Endometrial microvascular endothelial cells (primary cell): ENCODE results near the gene AP3D1. TPM values are rescaled to one million over a fixed set of nuclear protein-coding genes. Genes with fewer than 3 reads are reported as not detected.

Experiments used
- in situ Hi-C: cut with HindIII; loops from 2 replicates; pipeline ENCODE4 v1.10.0; 2017; ENCODE audit warnings: low sequenced_read_pairs, low pct_unique_long_range_greater_than_20kb; ENCODE audit errors: inconsistent ontology term
- total RNA-seq: library from RNA; depleted of rRNA; stranded (reverse); fragments of >200 nt; gene quantifications from one replicate; pipeline ENCODE4 v1.2.3, GENCODE V29; 2015; ENCODE audit errors: inconsistent ontology term

AP3D1 gene
- total RNA-seq, 1 donor from 2014 or later: 103 TPM

DNA sequence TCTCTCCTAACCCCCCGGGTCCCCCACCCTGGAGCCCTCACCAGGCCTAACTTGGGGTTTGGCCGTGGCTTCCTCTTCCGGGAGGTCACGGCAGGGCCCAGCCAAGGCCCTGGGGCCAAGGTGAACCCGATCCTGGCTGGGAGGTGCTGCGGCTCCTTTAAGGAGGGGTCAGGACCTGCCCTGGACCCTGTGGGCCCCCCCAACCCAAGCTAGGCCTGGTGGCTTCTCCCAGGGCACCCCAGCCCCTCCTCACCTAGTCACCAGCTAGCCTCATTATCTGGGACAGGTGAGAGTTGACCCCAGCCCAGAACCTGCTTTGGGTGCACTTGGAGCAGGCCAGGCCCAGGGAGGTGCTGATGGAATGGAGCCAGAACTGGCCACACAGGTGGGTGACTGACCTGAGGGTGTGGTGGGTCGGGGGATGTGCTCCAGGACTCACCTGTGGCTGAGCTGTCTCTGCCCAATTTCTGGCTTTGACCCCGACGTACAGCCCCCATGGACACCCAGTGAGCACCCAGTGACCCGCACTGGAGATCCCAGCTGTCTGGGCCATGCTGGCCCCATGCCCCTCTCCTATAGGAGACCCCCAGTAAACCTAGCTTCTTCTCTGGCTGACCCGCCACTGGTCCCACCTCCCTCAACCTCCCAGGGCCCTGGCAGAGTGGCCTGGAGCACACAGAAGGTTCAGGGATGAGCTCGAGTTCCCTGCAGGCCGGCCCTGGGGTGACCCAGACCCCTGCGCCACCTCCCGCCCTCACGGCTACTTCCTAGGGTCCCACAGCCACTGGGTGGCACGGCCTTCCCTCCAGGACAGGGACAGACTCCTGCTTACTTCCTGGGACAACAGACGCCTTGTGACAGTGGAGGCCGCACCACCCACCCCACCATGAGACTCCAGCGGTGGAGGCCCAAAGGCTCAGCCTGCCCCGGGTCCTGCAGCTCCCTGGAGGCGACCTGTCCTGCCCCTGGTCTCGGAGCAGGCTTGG is 93.6 kb downstream of the AP3D1 start:
- in situ Hi-C loops: no loop called here

DNA sequence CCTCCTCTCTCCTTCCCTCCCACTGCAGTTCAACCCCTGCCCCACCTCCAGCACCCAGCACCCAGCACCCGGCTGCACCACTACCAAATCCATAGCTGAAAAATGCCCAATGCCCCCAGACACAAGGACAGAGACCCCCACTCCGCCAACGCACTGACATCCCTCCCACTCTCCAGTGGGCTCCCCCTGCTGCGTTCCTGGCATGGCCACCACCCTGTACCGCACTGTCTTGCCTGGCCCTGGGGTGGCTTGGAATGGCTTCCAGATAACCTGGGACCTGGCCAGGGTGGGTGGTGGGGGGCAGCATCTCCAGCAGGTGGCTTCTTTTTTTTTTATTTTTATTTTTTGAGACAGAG is 94.6 kb downstream of the AP3D1 start:
- in situ Hi-C loops: no loop called here

DNA sequence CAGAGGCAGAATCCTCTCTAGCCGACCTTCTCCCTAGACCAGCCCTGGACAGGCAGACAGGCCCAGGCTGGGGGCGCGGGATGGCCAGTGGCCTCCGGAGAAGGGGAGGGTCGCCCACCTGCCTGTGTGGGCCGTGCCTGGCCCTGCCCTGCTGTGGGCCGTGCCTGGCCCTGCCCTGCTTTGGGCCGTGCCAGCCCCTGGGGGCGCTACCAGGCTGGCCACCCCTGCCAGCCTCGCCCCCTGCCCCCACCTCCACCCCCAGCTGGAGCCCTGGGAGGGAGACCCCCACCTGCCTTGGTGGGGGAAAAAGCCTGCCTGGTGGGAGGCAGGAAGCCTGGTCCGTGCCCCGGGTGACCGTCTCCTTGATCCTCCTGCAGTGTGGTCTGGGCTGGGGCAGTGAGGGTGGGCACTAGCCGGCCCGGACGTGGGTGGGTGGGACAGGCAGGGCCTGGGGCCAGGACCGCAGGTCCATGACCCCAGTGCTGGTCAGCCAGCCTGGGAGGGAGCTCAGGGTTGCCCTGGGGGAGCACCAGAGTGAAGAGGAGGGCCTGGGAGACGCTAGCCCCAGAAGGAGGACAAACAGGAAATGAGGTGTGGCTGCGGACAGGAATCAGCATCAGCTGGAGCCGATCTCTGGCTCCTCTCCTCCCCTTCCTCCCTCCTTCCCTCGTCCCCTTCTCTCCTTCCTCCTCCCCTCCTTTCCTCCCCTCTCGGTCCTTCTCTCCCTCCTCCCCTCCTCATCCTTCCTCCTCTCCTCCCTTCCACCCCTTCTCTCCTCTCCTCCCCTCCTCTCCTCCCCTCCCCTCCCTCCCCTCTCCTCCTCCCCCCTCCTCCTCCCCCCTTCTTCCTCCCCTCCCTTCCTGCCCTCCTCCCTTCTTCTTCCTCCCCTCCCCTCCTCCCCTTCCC is 95.2 kb downstream of the AP3D1 start:
- in situ Hi-C loops: no loop called here

DNA sequence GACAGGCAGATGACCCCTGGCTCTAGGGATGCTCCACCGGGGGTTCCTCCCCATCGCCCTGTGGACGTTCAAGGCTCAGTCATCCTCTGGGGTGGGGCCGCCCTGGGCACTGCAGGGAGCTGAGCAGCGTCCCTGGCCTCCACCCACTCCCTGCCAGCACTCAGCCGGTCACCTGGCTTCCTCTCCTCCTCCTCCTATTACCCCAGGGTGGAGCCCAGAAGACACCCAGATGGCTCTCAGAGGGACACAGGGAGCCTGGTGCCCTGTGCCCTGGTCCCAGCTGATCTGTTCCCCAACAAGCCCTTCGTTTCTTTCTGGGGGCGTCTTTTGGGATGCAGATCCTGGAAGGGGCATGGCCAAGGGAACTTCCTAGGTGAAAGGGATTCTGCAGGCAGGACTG is 96.6 kb downstream of the AP3D1 start:
- in situ Hi-C loops: no loop called here

DNA sequence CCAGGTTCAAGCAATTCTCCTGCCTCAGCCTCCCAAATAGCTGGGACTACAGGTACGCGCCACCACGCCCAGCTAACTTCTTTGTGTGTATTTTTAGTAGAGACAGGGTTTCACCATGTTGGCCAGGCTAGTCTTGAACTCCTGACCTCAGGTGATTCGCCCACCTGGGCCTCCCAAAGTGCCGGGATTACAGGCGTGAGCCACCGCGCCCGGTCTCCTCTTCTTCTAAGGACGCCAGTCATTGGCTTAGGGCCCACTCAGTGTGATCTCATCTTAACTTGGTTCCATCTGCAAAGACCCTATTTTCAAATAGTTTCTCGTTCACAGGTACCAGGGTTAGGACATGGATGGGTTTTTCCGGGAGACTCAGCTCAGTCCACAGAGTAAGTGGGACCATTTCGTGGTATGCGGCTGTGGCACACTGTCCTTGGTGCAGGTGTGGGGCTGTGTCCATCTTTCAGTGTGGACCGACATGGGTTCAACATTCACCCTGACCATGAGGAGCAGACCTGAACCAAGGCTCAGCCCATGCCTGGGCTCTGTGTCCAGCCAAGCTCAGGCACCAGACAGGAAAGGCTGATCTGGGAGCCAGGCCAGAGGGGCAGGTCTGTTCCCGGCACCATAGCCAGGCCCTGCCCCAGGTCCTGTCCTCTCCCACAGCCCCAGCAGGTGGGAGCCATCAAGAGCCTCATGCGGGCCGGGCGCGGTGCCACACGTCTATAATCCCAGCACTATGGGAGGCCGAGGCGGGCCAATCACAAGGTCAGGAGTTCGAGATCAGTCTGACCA is 97.6 kb downstream of the AP3D1 start:
- in situ Hi-C loops: no loop called here

DNA sequence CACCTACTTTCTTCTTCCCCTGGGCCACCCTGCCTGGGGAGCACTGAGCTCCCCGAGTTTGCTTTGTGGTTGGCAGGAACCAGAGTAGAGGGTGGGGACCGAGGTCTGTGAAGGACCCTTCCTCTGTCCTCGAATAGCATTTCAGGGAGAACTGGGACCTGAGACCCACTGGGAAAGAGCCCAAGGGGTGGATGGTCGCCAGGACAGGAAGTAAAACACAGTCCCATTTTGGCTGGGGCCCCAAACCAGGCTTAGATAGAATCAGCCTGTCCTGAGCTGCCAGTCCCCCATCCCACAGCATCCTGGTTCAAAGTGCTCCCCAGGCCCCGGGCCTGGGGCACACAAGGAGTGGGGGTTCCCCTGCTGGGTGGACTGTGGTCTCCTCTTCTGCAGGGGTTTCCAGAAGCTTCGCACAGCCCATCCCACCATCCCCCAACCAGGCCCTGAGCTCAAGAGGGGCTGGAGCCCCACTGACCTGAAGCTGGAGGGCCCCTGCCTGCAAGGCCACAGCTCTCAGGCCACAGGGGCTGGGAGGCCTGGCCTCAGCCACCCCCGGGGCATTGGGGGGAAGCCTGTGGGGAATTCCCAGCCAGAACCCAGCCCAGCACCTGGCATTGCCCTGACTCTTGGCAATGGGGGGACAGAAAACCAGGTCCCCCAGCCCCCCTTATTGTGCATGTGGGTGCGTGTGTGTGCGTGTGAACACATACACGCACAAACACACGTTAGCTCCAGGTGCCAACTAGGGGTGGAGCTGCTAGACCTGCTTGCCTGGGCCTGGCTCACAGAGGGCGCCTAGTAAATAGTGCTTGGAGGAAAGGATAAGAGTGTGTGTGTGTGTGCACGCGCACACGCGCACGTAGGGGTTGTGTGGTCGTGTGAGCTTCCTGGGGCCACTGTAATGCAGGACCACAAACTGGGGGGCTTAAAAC is 99.3 kb downstream of the AP3D1 start:
- in situ Hi-C loops: no loop called here

DNA sequence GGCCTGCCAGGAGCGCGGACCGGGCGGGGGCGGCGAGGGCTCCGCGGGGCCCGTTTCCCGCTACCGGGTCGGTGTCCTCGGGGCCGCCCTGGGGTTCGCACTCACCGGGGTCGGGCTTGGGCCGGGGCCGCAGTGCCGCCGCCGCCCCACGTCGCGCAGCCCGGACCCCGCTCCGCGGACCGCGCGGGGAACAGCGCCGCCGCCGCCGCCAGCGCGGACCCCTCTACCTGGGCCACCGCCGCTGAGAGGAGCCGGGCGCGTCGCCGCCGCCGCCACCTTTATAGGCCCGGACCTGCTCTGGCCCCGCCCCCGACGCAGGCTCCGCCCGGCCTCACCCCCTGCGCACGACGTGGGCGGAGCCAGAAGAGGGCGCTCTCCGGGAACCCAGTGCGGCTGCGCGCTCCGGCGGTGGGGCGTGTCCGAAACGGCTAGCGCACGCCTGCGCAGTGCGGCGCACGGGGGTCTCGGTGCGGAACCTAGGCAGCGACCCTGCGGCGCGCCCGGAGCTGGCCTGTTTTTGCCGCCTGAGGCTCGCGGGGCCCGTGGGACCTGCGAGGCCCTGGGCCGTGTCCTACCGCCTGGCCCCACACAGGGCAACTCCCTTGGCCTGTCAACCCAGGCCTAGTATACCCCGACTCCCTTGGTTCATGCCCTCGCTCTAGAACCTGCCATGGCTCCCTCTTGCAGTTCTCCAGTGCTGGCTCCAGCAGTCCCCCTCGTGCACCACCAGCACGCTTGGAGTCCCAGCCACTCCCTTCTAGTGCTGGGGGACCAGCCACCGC is 100.2 kb downstream of the AP3D1 start, which contains the start of gene MKNK2:
MKNK2 (minus strand) TSS at position 254 of the 782 bp plus-strand sequence. CDS start 393 bp downstream, outside the sequence.
- in situ Hi-C loops: no loop called here

Other genes starting within 250 kb of the AP3D1 start
- gene ADAT3, start 246.2 kb downstream of the AP3D1 start, total RNA-seq: 15.5 TPM
- 83.0 TPM for gene SCAMP4, start 246.2 kb downstream of the AP3D1 start, total RNA-seq
- gene CSNK1G2, start 210.4 kb downstream of the AP3D1 start, total RNA-seq: 63.7 TPM
- 88.5 TPM for gene BTBD2, start 135.9 kb downstream of the AP3D1 start, total RNA-seq
- gene MKNK2, start 100.3 kb downstream of the AP3D1 start, total RNA-seq: 111 TPM
- gene MOB3A, start 55.2 kb downstream of the AP3D1 start, total RNA-seq: 66.6 TPM
- not detected for gene IZUMO4, start 54.7 kb downstream of the AP3D1 start, total RNA-seq
- 12.5 TPM for gene DOT1L, start 12.4 kb upstream of the AP3D1 start, total RNA-seq
- gene PLEKHJ1, start 84.8 kb upstream of the AP3D1 start, total RNA-seq: 118 TPM
- gene SF3A2, start 85.3 kb upstream of the AP3D1 start, total RNA-seq: 51.0 TPM
- 0.19 TPM for gene AMH, start 97.8 kb upstream of the AP3D1 start, total RNA-seq
- gene JSRP1, start 104.9 kb upstream of the AP3D1 start, total RNA-seq: not detected
- gene PEAK3, start 130.6 kb upstream of the AP3D1 start, total RNA-seq: not detected
- gene LINGO3, start 156.6 kb upstream of the AP3D1 start, total RNA-seq: not detected
- gene LSM7, start 177.0 kb upstream of the AP3D1 start, total RNA-seq: 132 TPM
- 53.6 TPM for gene SPPL2B, start 177.1 kb upstream of the AP3D1 start, total RNA-seq
- not detected for gene TMPRSS9, start 208.7 kb upstream of the AP3D1 start, total RNA-seq